Heart left ventricle (tissue), 16 donors: Measurements from ENCODE around the gene PFDN4. TPM values are rescaled to one million over a fixed set of nuclear protein-coding genes. Genes with fewer than 3 reads are reported as not detected.

Experiments
- ATAC-seq, 4 donors: fragments of 200-7000 bp; cut with Tn5 transposase; one replicate each; pipeline ENCODE4 v1.9.1; 2020 to 2022; ENCODE audit warnings: moderate library complexity in 4 of 4, mild to moderate bottlenecking in 3 of 4, moderate number of reproducible peaks in 1 of 4
- DNase-seq, 5 donors: peaks; one replicate each; pipeline ENCODE4 v3.0.0-alpha.2; 2020
- H3K27ac ChIP-seq, 12 donors: fragments of 200-600 bp; sonication (generic) in 4 of 12; one replicate each; pipeline versions ENCODE4 v1.5.0 to v1.8.0; 2016 to 2022; ENCODE audit warnings: mild to moderate bottlenecking in 2 of 12
- H3K27me3 ChIP-seq, 9 donors: fragments of 200-600 bp; sonication (generic) in 2 of 9; one replicate each; pipeline versions ENCODE4 v1.5.1 to v1.8.0; 2016 to 2022; ENCODE audit warnings: mild to moderate bottlenecking in 3 of 9
- H3K36me3 ChIP-seq, 9 donors: fragments of 200-600 bp; sonication (generic) in 2 of 9; one replicate each; pipeline versions ENCODE4 v1.5.0 to v1.8.0; 2018 to 2022; ENCODE audit warnings: mild to moderate bottlenecking in 2 of 9
- H3K4me1 ChIP-seq, 12 donors: fragments of 200-600 bp; sonication (generic) in 4 of 12; one replicate each; pipeline versions ENCODE4 v1.5.0 to v1.8.0; 2016 to 2022; ENCODE audit warnings: mild to moderate bottlenecking in 3 of 12
- H3K4me3 ChIP-seq, 12 donors: fragments of 200-600 bp; sonication (generic) in 4 of 12; one replicate each; pipeline versions ENCODE4 v1.5.0 to v1.8.0; 2017 to 2022; ENCODE audit warnings: mild to moderate bottlenecking in 9 of 12, moderate library complexity in 4 of 12
- H3K9me3 ChIP-seq, 12 donors: fragments of 200-600 bp; sonication (generic) in 4 of 12; one replicate each; pipeline versions ENCODE4 v1.5.0 to v1.8.0; 2016 to 2022; ENCODE audit warnings: mild to moderate bottlenecking in 1 of 12
- CTCF ChIP-seq, 12 donors: fragments of 200-600 bp; sonication (generic) in 4 of 12; IDR thresholded peaks; one replicate each; pipeline versions ENCODE4 v1.5.0 to v1.8.0; 2018 to 2022; ENCODE audit warnings: antibody characterized with exemption in 12 of 12, mild to moderate bottlenecking in 5 of 12
- POLR2A ChIP-seq, 2 donors: fragments of 450-650 bp; IDR thresholded peaks; one replicate each; pipeline ENCODE4 v1.6.1; 2017; ENCODE audit warnings: antibody characterized with exemption in 2 of 2, mild to moderate bottlenecking in 2 of 2, moderate library complexity in 2 of 2
- WGBS, 4 donors: extraction: QIAGEN DNeasy Blood & Tissue Kit in 2 of 4; methylation state at CpG; one replicate each; pipeline versions ENCODE4 v1.1.5 to v1.1.7; 2013 to 2018; 5-methylcytosine and 5-hydroxymethylcytosine counted together
- intact Hi-C, 10 donors: fragments of 100-400 bp; cut with DNase I; formaldehyde crosslinking; loops; one replicate each; pipeline versions ENCODE4 v1.11.1 to v1.14.2; 2022
- polyA plus RNA-seq, 2 donors: library from polyadenylated mRNA; stranded (reverse); fragments of 200-250 nt; gene quantifications; one replicate each; pipeline ENCODE4 v1.2.3, GENCODE V29; 2013
- total RNA-seq, 9 donors: library from RNA; depleted of rRNA in 2 of 9; stranded (reverse); fragments of >200 nt in 2 of 9; fragmentation: NEBNext Ultra II Directional in 3 of 9; extraction: Animal tissue kit (Norgen Biotek cat#: 25700) in 3 of 9; gene quantifications; one replicate each; pipeline versions ENCODE4 v1.1.0 to v1.2.4, GENCODE V29; 2016 to 2023
- donor health status: ischemic (EF 13 %, LVEDD 7.1; RV severe dilation, severe dysfunction).
- donor health status: healthy with polysubstance abuse.
- donor health status: DM: no; HTN: yes; CAD: no.
- donor health status: DM: no; HTN: no; CAD: no.
- donor health status: ischemic (EF 25% LVEDD 6.9; RV normal size, moderate dysfunction).
- donor health status: ischemic (EF 25% LVEDD 5.7; RV mildly dilated, moderate dysfunction).
- donor health status: healthy.
- donor health status: DM: yes; HTN: yes; CAD: no.
- donor health status: ischemic (EF 35%, LVEDD 5.7; RV mildly dilated, moderate dysfunction).
- donor health status: nonischemic (EF 11% LVEDD 7.7; RV severe dilation, severe dysfunction).
- donor health status: DM: yes; HTN: yes; CAD: no.
- donor health status: PGD.
- donor health status: ischemic (EF 29% LVEDD 5.4; RV normal size, mild dysfunction).
- donor health status: nonischemic (EF 23%, LVEDD 6.1; RV moderate dilation, normal function).

The PFDN4 gene
- total and polyA plus RNA-seq, 11 donors = 21.0 to 92.0 (median 28.5) TPM

DNA sequence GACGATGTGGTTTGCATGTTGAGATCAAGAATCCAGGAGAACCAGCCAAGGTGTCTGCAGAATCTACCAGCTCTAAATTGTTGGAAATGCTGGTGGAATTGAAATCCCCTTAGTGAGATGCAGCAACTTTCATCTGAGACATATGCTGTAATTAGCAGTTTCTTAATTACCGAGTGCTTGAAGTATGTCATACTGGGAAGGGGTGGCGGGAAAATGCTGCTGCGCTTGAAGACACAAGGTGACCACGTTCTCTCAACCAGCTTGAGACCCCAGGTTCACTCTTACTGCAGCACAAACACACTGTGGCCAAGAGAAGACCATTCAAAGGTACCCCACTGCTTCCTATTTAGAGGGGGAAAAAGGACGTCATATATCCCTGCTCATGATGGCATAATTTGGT, 59.0 kb downstream of the PFDN4 start:
- TF ChIP-seq CTCF (IDR thresholded peaks at IDR 0.05) (no peak), POLR2A (IDR thresholded peaks at IDR 0.05) (no peak)
- DNase-seq = no peak
- ATAC-seq = no peak

DNA sequence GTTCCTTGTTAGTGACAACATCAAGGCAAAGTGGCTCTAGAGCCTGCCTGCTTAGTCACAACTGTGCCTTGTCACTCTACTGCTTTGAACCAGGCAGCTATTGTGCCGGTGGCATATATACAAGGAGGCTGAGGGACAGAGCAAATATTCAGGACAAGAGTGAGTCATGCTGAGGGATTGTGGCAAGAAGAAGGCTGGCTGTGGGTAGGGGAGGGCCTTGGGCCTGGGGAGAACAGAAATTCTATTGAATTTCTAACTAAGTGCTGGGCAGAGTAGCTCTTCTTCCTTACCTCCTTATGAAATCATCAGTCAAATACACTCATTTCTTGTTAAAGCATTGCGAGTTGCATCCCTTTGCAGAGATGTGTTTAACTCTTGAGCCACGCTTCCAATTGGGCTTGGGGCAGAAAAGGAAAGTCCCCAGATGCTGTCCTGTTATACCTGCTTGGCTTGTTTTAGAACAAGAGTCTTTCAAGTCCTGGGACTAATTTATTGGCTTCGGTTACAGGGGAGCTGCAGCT, 59.7 kb downstream of the PFDN4 start:
- no peak for DNase-seq
- Histone ChIP-seq H3K27ac (no peak overlapping the region), H3K4me1 (no peaks in the 10 kb centered on the region), H3K9me3 (no peaks in the 10 kb centered on the region), H3K36me3 (no peaks in the 10 kb centered on the region), H3K4me3 (no peak overlapping the region), H3K27me3 (no peaks in the 10 kb centered on the region)
- intact Hi-C loops = no loop called here
- peak in 1 of 4 donors; percentile 51 for ATAC-seq
- WGBS, 4 donors = 71 to 83% (median 76%) methylated on average over 4 of the region's 4 CpGs
- TF ChIP-seq CTCF (IDR thresholded peaks at IDR 0.05) (no peak), POLR2A (IDR thresholded peaks at IDR 0.05) (no peak)

More for the DNA sequence above, 59.0 kb downstream of the PFDN4 start:
- intact Hi-C loops = no loop called here
- Histone ChIP-seq H3K9me3 (no peaks in the 10 kb centered on the region), H3K36me3 (no peaks in the 10 kb centered on the region), H3K27me3 (no peaks in the 10 kb centered on the region), H3K27ac (no peak overlapping the region), H3K4me1 (no peaks in the 10 kb centered on the region), H3K4me3 (no peak overlapping the region)
- 77 to 91% (median 86%) methylated on average over 6 of the region's 6 CpGs for WGBS, 4 donors

- intact Hi-C loops = no loop called here
- no peaks in the 10 kb centered on the region for H3K4me1 ChIP-seq
- no peaks in the 10 kb centered on the region for H3K27me3 ChIP-seq
- H3K36me3 ChIP-seq = no peaks in the 10 kb centered on the region
- H3K4me3 ChIP-seq = no peak overlapping the region
- H3K9me3 ChIP-seq = no peaks in the 10 kb centered on the region
- WGBS, 4 donors = 17 to 56% (median 47%) methylated on average over 2 of the region's 2 CpGs
- no peak for TF ChIP-seq CTCF (IDR thresholded peaks at IDR 0.05)
- TF ChIP-seq POLR2A (IDR thresholded peaks at IDR 0.05) = no peak
- no peak overlapping the region for H3K27ac ChIP-seq
- ATAC-seq (no peak), DNase-seq (no peak)
Observed at GRCh38 chr20:54268941-54269340, 61.1 kb downstream of the PFDN4 start.

Other genes starting within 250 kb of the PFDN4 start
- gene BCAS1, start 137.5 kb upstream of the PFDN4 start, total RNA-seq = not detected
- gene BCAS1, start 137.5 kb upstream of the PFDN4 start, polyA plus RNA-seq = not detected
- not detected for gene CYP24A1, start 34.1 kb upstream of the PFDN4 start, total RNA-seq
- gene CYP24A1, start 34.1 kb upstream of the PFDN4 start, polyA plus RNA-seq = not detected